Limb (tissue), 2 donors: ENCODE data around the gene GOLIM4.
"Not testable (repeated sequence)": the region's sequence is repeated elsewhere in the genome, so short reads cannot be mapped to it uniquely, and the experiment has no call there.

ENCODE experiments used
- DNase-seq, 2 donors: peaks; one replicate each; pipeline ENCODE4 v3.0.0-alpha.2; 2016; ENCODE audit errors: extremely low spot score in 2 of 2

Gene GOLIM4

DNA sequence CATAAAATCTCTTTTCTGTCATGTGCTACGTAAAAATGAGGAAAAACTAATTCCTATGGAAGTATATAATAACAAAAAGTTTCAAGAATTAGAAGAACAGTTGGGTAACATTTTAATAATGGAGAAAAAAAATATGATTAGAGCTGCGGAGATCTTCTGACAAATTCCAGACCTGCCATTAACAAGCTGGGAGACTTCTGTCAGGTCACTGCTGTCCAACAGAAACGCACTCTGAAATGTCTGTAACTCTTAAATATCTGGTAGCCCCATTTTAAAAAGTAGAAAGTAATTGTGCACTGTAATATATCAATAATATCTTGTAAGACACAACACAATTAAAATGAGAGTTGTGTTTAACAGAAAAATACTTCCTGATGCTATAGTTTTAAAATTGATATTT lies 15.7 kb downstream of the GOLIM4 start:
- DNase-seq: no peak

DNA sequence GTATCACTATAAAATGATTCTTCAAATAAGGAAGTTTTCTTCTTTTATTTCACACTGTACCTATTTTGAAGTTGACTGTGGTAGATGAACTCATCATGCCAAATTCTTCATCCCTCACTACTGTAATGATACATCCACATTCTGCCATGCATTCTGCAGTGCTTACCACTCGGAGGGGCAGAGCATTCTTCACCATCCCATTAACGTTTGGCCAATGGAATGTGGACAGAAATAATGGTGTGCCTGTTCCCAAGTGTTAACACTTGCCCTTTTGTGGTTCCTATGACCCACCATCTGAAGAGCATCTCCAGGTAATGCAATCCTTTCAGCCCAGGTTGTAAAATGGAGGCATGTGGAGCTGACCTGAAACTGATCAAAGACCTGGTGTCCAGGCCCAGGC lies 18.6 kb downstream of the GOLIM4 start:
- no peak for DNase-seq

GRCh38 chr3:168073842-168074605 lies 21.7 kb downstream of the GOLIM4 start:
- no peak for DNase-seq

GRCh38 chr3:168072323-168072650 lies 23.4 kb downstream of the GOLIM4 start:
- no peak for DNase-seq

DNA sequence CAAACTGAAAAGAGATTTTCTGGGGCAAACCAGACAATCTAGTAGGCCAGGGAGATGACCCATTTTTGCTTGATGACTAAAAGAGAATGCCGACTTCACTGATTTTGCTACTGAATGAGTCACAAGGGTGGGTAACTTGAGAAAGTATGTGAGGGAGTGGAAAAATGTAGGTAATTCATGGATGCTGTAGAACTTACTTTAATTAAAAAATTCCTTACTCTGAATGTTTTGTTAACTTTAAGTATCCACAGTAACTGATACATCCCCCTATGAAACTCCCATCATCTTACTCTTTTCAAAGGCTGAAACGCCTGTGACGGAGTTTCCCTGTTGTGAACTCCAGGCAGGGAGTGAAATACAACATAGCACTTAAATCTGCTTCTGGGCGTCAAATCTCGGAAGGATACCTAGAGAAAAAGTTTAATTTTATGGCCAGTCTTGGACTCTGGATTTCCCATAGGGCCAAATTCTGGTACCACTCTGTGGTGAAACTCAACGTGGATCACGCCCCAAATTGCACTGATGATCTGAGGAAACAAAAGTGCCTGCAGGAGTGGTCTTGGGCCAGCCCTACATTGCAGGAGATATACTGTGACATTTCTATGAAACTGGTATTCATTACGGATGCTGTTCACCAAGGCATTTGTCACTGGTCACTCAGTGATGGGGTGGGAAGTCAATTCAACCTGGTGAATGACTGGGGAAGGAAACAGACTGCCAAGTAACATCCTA lies 24.0 kb downstream of the GOLIM4 start:
- DNase-seq: no peak

GRCh38 chr3:168070919-168071318 lies 24.8 kb downstream of the GOLIM4 start:
- DNase-seq: no peak

DNA sequence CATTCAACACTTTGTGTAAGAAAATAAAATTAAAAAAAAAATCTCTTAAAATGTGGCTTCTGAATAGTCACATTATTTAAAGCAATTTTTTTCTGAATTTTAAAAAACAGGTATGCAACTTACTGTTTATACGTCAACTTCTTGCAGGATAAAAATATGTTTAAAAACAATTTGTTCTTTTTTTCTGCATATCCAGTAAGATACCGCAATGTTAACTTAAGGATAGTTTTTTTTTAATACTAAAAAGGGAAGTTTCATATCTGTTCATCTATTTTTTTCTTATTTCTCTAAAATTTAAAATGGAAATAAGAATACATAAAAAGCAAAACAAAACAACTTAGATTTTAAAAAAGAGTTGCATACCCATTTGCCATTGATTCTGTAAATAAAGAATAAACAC lies 27.4 kb downstream of the GOLIM4 start:
- DNase-seq: no peak

- DNase-seq: no peak
Measured at GRCh38 chr3:168066882-168067281, 28.8 kb downstream of the GOLIM4 start.

DNA sequence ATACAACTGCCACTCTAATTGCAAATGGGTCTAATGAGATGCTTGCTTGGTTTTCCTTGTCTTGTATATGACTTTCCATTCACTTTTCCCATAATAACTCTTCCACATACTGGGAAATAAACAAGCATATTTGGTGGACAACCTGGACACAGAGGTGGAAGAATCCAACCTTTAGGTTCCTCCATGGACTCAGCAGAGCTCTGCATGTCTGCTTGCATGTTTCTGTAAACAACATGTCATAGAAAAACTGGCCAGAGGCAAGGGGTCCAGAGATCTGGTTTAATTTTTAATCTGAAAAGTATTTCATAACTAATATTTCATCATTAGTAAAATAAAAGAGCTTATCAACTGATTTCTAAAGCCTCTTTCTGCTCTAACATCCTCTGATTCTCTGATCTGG lies 30.2 kb downstream of the GOLIM4 start:
- no peak for DNase-seq

DNA sequence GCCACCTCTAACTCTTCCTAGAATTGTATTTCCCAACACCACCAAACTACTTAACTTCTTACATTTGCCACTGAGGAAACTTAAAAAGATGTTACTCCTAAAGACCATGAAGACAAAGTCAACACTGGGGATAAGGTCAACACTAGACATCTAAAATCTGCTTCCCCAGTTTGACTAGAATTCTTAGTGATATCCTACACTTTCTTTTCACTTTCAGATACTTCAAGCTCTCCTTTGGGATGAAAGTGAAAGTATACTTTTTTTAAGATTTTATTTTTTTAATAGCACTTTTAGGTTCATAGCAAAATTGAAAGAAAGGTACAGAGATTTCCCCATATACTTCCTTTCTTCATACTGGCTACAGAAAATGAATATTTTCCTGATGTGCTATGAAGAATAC lies 32.6 kb downstream of the GOLIM4 start:
- DNase-seq: no peak

- DNase-seq: no peak
Measured at GRCh38 chr3:168062679-168063078, 33.0 kb downstream of the GOLIM4 start.

GRCh38 chr3:168061332-168061996 lies 34.3 kb downstream of the GOLIM4 start:
- no peak for DNase-seq

- no peak for DNase-seq
Measured at GRCh38 chr3:168060317-168060716, 35.4 kb downstream of the GOLIM4 start.

DNA sequence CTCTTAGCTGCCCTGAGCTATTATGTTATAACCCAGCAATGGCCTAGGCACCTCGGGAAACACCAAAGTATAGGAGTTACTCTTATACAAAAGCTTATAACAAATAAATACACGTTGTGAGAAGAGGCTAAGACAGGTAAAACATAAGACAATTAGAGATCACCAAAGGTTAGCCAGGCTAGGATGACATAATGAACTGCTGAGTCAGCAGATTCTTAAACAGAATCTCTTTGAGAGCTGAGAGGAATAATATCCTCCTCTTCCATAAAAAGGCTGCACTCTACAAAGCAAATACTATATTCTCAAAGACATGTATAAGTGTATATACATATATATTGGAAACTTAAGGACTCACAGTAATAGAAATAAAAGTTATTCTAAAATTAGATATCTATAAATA lies 37.2 kb downstream of the GOLIM4 start:
- no peak for DNase-seq

DNA sequence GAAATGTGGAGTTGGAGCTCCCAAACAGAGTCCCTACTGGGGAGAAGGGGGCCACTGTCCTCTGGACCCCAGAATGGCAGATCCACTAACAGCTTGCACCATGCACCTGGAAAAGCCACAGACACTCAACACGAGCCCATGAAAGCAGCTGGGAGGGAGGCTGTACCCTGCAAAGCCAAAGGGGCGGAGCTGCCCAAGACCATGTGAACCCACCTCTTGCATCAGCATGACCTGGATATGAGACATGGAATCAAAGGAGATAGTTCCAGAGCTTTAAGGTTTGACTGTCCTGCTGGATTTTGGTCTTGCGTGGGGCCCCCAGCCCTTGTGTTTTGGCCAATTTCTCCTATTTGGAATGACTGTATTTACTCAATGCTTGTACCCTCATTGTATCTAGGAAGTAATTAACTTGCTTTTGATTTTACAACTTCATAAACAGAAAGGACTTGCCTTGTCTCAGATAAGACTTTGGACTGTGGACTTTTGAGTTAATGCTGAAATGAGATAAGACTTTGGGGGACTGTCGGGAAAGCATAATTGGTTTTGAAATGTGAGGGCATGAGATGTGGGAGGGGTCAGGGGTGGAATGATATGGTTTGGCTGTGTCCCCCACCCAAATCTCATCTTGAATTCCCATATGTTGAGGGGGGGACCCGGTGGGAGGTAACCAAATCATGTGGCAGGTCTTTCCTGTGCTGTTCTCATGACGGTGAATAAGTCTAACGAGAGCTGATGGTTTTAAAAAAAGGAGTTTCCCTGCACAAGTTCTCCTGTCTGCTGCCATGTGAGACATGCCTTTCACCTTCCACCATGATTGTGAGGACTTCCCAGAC lies 39.1 kb downstream of the GOLIM4 start:
- not testable (repeated sequence) for DNase-seq

DNA sequence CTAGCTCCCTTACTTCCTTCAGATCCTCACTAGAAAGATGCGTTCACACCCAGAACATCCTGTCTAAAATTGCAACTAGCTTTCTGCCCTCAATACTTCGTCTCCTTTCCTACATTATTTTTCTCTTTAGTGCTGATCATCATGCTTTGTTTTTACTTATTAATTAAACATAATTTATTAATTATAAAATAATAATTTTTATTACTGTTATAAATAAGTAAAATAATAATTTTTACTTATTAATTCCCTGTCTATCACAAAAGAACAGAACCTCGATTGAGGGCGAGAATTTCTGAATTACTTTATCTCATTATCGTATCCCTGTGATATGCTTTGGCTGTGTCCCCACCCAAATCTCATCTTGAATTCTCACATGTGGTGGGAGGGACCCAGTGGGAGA lies 41.3 kb downstream of the GOLIM4 start:
- no peak for DNase-seq

GRCh38 chr3:168053115-168053514 lies 42.6 kb downstream of the GOLIM4 start:
- no peak for DNase-seq

- DNase-seq: no peak
Measured at GRCh38 chr3:168052515-168052914, 43.2 kb downstream of the GOLIM4 start.

DNA sequence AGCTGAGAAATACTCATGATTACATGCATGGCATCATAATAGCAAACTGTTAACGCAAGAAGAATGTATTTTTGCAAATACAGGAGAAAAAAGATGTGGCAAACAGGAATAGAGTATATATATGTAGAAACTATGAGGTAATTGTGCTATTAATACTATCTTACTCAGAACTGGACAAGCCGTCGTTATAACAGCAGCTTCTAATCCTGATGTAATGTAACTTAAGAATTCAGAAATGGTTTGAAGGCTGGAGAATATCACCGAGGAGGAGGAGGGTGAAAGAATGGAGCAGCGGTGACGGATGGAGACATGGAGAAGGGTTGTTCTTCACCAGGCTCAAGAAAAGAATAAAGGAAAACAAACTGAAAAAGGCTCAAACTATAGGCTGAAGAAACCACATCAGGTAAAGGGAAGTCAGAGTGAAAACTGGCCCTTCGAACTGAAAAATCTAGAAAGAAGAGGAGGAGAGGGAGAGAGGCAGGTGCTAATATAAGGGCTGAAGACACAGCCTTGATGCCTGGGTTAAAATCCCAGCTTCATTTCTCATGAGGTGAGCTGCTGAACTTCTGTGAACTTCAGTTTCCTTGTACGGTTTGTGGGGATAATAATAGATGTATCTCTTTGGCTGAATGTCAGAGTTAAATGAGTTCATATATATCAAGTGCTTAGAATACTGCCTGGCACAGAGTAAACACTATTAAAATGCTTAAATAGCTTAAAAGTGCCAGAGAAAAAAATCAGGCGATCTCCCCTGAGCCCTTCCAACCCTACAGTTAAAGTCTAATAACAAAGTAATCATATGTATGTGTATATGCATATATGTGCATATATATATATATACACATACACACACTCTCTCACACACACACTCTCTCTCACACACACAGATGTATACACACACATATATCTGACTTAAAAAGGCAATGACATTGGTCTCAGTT lies 43.9 kb downstream of the GOLIM4 start:
- no peak for DNase-seq

DNA sequence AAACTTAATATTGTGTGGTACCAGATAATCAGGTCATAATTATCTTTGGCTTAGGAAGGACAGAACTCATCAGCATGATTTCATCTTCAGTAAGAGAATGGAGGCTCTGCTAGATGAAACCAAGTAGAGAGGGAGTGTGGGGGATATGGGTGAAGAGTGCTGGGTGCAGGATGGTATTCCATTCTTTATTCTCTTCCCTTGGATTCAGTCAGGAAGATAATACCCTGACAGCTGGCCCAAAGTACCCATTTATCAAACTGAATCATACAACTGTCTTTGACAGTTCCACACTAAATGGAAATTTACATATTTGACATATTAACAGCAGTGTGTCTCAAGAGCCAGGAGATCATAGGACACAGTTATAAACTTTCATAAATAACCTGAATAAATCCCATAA lies 44.7 kb downstream of the GOLIM4 start:
- no peak for DNase-seq
